ENCODE results near the gene TFB1M. TPM values are rescaled to one million over a fixed set of nuclear protein-coding genes. Genes with fewer than 3 reads are reported as not detected.
A peak's percentile ranks its signal among the peaks of the same experiment; 100 is the strongest.
"Not testable (repeated sequence)": the region's sequence is repeated elsewhere in the genome, so short reads cannot be mapped to it uniquely, and the experiment has no call there.

TFB1M gene
- 10 to 100 TPM; 11.4 to 26.4 (median 13.3) TPM for total RNA-seq

DNA sequence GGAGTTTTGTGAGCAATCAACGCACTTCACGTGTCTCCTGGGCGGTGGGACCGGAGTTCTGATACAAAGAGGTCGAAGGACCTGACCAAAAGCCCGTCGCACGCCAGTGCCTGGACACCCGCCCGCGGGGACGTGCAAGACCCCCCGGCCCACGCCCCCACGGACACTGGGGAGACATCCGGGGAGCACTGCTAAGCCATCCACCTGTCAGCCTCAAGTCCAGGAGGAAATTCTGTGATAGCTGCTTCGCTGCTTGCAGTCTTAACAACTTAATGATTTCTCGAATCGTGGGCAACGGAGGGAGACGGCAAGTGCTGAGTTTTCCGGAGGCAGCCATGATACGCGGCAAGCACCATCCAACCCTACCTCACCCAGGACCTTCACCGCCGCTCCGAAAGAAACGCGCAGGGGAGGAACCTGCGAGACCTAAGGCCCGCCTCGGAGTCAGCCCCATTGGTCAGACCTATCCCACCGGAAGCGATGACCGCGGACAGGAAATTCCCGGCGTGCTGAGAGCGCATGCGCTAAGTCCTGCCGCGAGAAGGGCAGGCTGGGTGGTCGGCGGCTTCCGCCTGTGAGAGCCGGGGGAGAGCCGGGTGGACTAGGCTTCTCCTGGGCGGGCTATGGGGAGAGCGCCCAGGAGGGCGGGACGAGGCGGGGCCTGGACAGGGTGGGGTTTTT, at the start of gene TFB1M:
Gene TFB1M, minus strand, starts transcription at position 393 of the 681 bp plus-strand sequence. Its CDS starts 56 bp downstream, at position 337.
- TF ChIP-seq, protein P1, sequence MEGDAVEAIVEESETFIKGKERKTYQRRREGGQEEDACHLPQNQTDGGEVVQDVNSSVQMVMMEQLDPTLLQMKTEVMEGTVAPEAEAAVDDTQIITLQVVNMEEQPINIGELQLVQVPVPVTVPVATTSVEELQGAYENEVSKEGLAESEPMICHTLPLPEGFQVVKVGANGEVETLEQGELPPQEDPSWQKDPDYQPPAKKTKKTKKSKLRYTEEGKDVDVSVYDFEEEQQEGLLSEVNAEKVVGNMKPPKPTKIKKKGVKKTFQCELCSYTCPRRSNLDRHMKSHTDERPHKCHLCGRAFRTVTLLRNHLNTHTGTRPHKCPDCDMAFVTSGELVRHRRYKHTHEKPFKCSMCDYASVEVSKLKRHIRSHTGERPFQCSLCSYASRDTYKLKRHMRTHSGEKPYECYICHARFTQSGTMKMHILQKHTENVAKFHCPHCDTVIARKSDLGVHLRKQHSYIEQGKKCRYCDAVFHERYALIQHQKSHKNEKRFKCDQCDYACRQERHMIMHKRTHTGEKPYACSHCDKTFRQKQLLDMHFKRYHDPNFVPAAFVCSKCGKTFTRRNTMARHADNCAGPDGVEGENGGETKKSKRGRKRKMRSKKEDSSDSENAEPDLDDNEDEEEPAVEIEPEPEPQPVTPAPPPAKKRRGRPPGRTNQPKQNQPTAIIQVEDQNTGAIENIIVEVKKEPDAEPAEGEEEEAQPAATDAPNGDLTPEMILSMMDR (IDR thresholded peaks at IDR 0.05): no peak
- TF ChIP-seq POLR2A (IDR thresholded peaks at IDR 0.05): peak; percentile 80 to 89

DNA sequence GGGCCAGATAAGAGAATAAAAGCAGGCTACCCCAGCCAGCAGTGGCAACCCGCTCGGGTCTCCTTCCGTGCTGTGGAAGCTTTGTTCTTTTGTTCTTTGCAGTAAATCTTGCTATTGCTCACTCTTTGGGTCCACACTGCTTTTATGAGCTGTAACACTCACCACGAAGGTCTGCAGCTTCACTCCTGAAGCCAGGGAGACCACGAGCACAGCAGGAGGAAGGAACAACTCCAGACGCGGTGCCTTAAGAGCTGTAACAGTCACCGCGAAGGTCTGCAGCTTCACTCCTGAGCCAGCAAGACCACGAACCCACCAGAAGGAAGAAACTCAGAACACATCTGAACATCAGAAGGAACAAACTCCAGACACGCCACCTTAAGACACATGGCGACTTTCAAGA, 49.7 kb upstream of the TFB1M start:
- H3K27me3 ChIP-seq, H3K36me3 ChIP-seq, H3K4me3 ChIP-seq, H3K27ac ChIP-seq, DNase-seq, H3K4me1 ChIP-seq, H3K9me3 ChIP-seq: not testable (repeated sequence)

More for the DNA sequence above, at the start of gene TFB1M:
- Histone ChIP-seq H3K4me3 (peak within 1 kb of the TSS; percentile 60 to 90 (median 81)), H3K9me3 (no peaks in the 10 kb centered on the region), H3K27me3 (no peaks in the 10 kb centered on the region), H3K4me1 (peaks cover 0 to 7% (median 0%) of the 10 kb centered on the region in 4 donors), H3K36me3 (no peaks in the 10 kb centered on the region), H3K27ac (peak within 1 kb of the TSS; percentile 83 to 90 (median 86))
- DNase-seq: peak; percentile 97 to 99 (median 98)

- H3K4me3 ChIP-seq, H3K27ac ChIP-seq, H3K4me1 ChIP-seq, H3K36me3 ChIP-seq, H3K9me3 ChIP-seq, H3K27me3 ChIP-seq, DNase-seq: not testable (repeated sequence)
Observed at GRCh38 chr6:155362968-155363632, 48.8 kb upstream of the TFB1M start.

- H3K27me3 ChIP-seq: no peaks in the 10 kb centered on the region
- no peaks in the 10 kb centered on the region for H3K4me1 ChIP-seq
- TF ChIP-seq, protein P1 (IDR thresholded peaks at IDR 0.05): no peak
- no peak for TF ChIP-seq POLR2A (IDR thresholded peaks at IDR 0.05)
- no peak for DNase-seq
- H3K36me3 ChIP-seq: no peaks in the 10 kb centered on the region
- no peak overlapping the region for H3K27ac ChIP-seq
- no peak overlapping the region for H3K4me3 ChIP-seq
- peaks cover 0 to 12% (median 0%) of the 10 kb centered on the region in 4 donors for H3K9me3 ChIP-seq
Observed at GRCh38 chr6:155354167-155354566, 39.9 kb upstream of the TFB1M start.

GRCh38 chr6:155352811-155353210, 38.5 kb upstream of the TFB1M start:
- no peaks in the 10 kb centered on the region for H3K27me3 ChIP-seq
- H3K9me3 ChIP-seq: peaks cover 0 to 12% (median 0%) of the 10 kb centered on the region in 4 donors
- no peaks in the 10 kb centered on the region for H3K36me3 ChIP-seq
- no peak overlapping the region for H3K27ac ChIP-seq
- no peak for DNase-seq
- H3K4me1 ChIP-seq: no peaks in the 10 kb centered on the region
- H3K4me3 ChIP-seq: no peak overlapping the region
- TF ChIP-seq, protein P1 (IDR thresholded peaks at IDR 0.05): no peak
- TF ChIP-seq POLR2A (IDR thresholded peaks at IDR 0.05): no peak

DNA sequence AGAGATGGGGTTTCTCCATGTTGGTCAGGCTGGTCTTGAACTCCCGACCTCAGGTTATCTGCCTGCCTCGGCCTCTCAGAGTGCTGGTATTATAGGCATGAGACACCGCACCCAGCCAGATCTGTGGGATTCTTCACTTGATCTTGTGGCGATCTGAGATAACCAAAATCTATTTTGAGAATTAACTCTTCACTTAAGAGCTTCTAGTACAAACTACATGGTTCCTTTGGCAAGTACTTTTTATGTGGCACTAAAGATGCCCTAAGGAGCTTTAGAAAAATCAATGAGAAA, 37.8 kb upstream of the TFB1M start:
- Histone ChIP-seq H3K27ac (no peak overlapping the region), H3K27me3 (no peaks in the 10 kb centered on the region), H3K4me1 (no peaks in the 10 kb centered on the region), H3K9me3 (peaks cover 0 to 12% (median 0%) of the 10 kb centered on the region in 4 donors), H3K4me3 (no peak overlapping the region), H3K36me3 (no peaks in the 10 kb centered on the region)
- TF ChIP-seq, protein P1 (IDR thresholded peaks at IDR 0.05): no peak
- TF ChIP-seq POLR2A (IDR thresholded peaks at IDR 0.05): no peak
- DNase-seq: no peak
